ENCODE measurements around the gene ZNF148. TPM values are rescaled to one million over a fixed set of nuclear protein-coding genes. Genes with fewer than 3 reads are reported as not detected.

The ZNF148 gene
- total and polyA plus RNA-seq, 8 donors, result 3.1 to 109 (median 10.6) TPM

DNA sequence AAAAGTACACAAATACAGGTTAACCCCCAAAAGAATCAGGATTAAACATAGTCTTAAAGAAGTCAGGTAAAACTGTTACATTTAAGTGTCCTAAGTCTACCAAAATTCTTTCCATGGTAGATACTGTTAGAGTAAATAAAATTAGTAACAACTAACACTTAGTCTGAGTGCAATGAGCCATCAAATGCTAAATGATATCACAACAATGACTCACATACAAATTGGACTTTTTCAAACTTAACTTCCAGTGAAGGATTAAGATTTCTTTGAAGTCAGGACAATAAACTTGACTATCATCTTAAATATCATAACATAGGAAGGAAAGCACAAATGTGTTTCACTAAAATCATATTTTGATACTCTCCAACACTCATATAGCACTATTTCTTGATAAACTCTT, 43.9 kb downstream of the ZNF148 start:
- Histone ChIP-seq H3K4me1 (peaks cover 8 to 39% (median 27%) of the 10 kb centered on the region in 4 donors), H3K27me3 (no peaks in the 10 kb centered on the region), H3K27ac (no peak overlapping the region), H3K9me3 (no peaks in the 10 kb centered on the region), H3K4me3 (no peak overlapping the region), H3K36me3 (peaks cover 0 to 16% (median 8%) of the 10 kb centered on the region in 4 donors)
- no peak for DNase-seq
- intact Hi-C loops (cut with DNase I; ENCODE audit: low total_unique reads), result no loop called here
- TF ChIP-seq POLR2AphosphoS5 (IDR thresholded peaks at IDR 0.05) (no peak), POLR2A (IDR thresholded peaks at IDR 0.05) (no peak), EP300 (IDR thresholded peaks at IDR 0.05) (no peak)
- TF ChIP-seq, protein P1, sequence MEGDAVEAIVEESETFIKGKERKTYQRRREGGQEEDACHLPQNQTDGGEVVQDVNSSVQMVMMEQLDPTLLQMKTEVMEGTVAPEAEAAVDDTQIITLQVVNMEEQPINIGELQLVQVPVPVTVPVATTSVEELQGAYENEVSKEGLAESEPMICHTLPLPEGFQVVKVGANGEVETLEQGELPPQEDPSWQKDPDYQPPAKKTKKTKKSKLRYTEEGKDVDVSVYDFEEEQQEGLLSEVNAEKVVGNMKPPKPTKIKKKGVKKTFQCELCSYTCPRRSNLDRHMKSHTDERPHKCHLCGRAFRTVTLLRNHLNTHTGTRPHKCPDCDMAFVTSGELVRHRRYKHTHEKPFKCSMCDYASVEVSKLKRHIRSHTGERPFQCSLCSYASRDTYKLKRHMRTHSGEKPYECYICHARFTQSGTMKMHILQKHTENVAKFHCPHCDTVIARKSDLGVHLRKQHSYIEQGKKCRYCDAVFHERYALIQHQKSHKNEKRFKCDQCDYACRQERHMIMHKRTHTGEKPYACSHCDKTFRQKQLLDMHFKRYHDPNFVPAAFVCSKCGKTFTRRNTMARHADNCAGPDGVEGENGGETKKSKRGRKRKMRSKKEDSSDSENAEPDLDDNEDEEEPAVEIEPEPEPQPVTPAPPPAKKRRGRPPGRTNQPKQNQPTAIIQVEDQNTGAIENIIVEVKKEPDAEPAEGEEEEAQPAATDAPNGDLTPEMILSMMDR (IDR thresholded peaks at IDR 0.05), result no peak

DNA sequence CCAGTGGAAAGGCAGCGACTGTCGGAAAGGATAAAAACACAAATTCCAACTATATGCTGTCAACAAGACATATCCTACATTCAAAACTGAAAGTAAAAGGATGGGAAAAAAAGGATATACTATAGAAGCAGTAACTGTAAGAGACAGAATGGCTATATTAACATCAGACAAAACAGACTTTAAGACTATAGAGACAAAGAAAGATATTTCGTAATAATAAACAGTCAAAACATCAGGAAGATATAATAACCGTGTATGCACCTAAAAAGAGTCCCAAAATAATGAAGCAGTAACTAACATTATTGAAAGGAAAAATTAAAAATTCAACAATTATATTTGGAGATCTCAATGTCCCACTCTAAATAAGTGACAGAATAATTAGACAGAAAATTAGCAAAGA, 48.2 kb downstream of the ZNF148 start:
- TF ChIP-seq, protein P1 (IDR thresholded peaks at IDR 0.05), result no peak
- TF ChIP-seq POLR2A (IDR thresholded peaks at IDR 0.05) (no peak), POLR2AphosphoS5 (IDR thresholded peaks at IDR 0.05) (no peak), EP300 (IDR thresholded peaks at IDR 0.05) (no peak)
- WGBS, 5 donors, result 72 to 86% (median 74%) methylated on average over 4 of the region's 4 CpGs
- Histone ChIP-seq H3K27me3 (no peaks in the 10 kb centered on the region), H3K4me3 (no peak overlapping the region), H3K4me1 (peaks cover 0 to 7% (median under 1%) of the 10 kb centered on the region in 4 donors), H3K9me3 (no peaks in the 10 kb centered on the region), H3K27ac (no peak overlapping the region), H3K36me3 (peaks cover 0 to 32% (median 25%) of the 10 kb centered on the region in 4 donors)
- intact Hi-C loops (cut with DNase I; ENCODE audit: low total_unique reads), result no loop called here
- no peak for DNase-seq

DNA sequence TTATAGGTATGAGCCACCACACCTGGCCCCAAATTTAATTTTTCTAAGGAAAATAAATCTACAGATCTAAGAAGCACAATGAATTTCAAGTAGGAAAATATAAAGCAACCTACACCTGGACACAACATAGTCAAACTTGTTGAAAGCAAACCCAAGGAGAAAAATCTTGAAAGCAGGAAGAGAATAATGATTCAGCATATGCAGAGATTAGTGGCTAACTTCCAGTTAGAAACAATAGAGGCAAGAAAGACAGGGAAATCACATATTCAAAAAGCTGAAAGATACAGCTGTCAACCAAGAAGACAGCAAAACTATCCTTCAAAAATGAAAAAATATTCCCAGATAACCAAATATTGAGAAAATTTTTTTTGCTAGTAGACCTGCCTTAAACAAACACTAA, 49.4 kb downstream of the ZNF148 start:
- H3K4me1 ChIP-seq, result no peaks in the 10 kb centered on the region
- H3K27me3 ChIP-seq, result no peaks in the 10 kb centered on the region
- H3K4me3 ChIP-seq, result no peak overlapping the region
- no peak for TF ChIP-seq EP300 (IDR thresholded peaks at IDR 0.05)
- TF ChIP-seq, protein P1 (IDR thresholded peaks at IDR 0.05), result no peak
- no peak for TF ChIP-seq POLR2A (IDR thresholded peaks at IDR 0.05)
- H3K9me3 ChIP-seq, result no peaks in the 10 kb centered on the region
- intact Hi-C loops (cut with DNase I; ENCODE audit: low total_unique reads), result no loop called here
- DNase-seq, result no peak
- H3K27ac ChIP-seq, result no peak overlapping the region
- H3K36me3 ChIP-seq, result peaks cover 0 to 32% (median 25%) of the 10 kb centered on the region in 4 donors

DNA sequence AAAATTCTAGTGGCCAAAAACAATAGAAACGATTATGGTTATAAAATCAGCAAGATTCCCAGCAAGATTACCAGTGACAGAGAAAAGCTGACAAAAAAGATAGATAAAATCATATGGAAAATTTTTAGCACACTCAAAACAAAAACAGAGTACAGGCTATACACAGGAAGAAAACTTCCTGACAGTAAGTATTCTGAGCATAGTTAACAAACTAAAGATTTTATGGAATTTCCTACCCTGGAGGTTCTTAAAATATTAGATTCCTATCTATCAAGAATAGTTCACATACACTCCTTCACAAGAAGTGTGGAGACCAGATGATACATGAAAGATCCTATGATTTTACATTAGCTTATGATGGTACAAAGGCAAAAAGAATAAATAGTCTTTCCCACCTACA, 50.8 kb downstream of the ZNF148 start:
- H3K9me3 ChIP-seq, result no peaks in the 10 kb centered on the region
- no peak for TF ChIP-seq EP300 (IDR thresholded peaks at IDR 0.05)
- TF ChIP-seq, protein P1 (IDR thresholded peaks at IDR 0.05), result no peak
- no peak for TF ChIP-seq POLR2AphosphoS5 (IDR thresholded peaks at IDR 0.05)
- no peak for TF ChIP-seq POLR2A (IDR thresholded peaks at IDR 0.05)
- intact Hi-C loops (cut with DNase I; ENCODE audit: low total_unique reads), result no loop called here
- no peaks in the 10 kb centered on the region for H3K27me3 ChIP-seq
- no peak overlapping the region for H3K4me3 ChIP-seq
- no peak overlapping the region for H3K27ac ChIP-seq
- no peak for DNase-seq
- WGBS, 5 donors, result 67 to 88% (median 74%) methylated on average over 1 of the region's 1 CpG
- peaks cover 0 to 26% (median 18%) of the 10 kb centered on the region in 4 donors for H3K36me3 ChIP-seq
- no peaks in the 10 kb centered on the region for H3K4me1 ChIP-seq

All from stomach (tissue), 9 donors.